GM12865 (cell line): Measurements from ENCODE around the gene RREB1.

Experiments
- DNase-seq: peaks from one replicate; pipeline ENCODE4 v3.0.0; 2010; ENCODE audit warnings: low read depth
- H3K4me3 ChIP-seq: 2 replicates; pipeline ENCODE4 v1.5.1; 2011; ENCODE audit warnings: mild to moderate bottlenecking, low read depth, low read length, control low read depth
- TF ChIP-seq, protein P1 (sequence below): IDR thresholded peaks from 2 replicates; pipeline ENCODE4 v1.5.1; 2011; ENCODE audit warnings: low read length, control low read depth, low read depth, inconsistent platforms; ENCODE audit not compliant: insufficient read depth; ENCODE audit errors: missing control alignments

The RREB1 gene

DNA sequence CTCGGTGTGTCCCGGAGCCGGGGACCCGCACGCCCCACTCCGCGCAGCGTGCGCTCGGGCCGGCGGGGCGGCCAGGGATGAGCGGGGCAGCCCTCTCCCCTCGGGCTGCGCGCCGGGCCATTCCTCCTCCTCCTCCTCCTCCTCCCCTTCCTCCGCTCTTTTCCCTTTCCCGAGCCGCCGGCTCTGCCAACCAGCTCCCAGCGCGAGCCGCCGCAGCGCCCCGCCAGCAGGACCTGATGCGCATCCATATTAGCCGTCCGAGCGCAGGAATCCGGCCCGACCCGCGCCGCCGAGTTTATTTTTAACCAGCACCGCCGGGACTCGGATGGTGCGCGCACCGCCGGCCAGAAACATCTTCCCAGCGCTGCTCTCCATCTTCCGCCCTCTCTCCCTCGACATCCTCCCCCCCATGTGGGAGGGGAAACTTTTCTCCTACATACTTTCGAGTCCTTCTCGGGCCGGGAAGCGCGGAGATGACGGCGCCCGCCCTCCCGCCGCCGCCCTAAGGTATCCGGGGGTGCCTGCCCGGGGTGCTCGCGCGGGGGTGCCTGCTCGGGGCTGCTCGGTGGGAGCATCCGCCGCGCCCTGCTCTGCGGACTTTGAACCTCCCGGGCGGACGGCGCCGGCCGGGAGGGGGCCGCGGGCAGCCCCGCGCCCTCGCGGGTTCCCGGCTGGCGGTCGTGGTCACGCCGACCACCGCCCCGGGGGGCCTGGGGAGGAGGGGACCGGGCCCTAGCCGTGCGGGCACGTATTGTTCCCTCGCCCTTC is 619 bp downstream of the RREB1 start:
- DNase-seq: peak; percentile 37

DNA sequence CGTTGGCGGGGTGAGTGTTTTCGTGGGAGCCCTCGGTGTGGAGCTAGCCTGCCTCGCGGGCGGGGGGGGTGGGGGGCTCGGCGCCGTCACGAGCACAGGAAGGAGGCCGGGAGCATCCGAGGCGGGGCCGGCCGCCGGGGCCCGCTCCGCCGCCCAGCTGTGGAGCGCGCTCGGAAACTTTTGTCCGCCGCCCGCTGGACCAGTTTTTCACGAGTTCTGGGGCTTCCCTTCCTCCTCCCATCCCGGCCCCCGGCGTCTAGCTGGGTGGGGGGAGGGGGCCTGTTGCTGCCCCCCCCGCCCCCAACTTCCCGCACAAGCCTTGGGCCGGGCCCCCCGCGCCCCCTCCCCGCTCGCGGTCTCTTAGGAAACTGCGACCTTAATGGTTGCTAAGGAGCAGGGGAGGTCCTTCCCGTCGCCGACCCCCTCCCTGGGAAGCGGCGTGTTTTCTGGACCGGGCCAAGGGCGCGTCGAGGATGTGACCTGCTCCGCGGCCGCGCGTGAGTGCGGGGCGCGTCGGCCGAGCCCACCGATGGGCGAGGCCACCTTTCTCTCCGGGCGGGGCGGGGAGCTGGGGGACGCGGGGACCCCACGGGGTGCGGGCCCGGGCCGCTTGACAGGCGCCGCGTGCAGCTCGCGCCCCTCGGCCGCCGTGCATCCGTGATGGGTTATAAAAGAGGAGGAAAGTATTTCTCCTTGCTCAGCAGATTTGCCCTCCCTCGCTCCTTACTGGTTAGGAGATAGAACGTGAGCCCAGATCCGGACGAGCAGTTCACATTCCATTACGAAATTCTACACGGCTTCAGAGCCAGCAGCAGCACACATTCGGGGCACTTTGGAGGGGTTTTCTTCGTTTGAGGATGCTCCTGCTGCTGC is 1.4 kb downstream of the RREB1 start:
- peak overlapping the region; percentile 99 for H3K4me3 ChIP-seq
- TF ChIP-seq, protein P1, sequence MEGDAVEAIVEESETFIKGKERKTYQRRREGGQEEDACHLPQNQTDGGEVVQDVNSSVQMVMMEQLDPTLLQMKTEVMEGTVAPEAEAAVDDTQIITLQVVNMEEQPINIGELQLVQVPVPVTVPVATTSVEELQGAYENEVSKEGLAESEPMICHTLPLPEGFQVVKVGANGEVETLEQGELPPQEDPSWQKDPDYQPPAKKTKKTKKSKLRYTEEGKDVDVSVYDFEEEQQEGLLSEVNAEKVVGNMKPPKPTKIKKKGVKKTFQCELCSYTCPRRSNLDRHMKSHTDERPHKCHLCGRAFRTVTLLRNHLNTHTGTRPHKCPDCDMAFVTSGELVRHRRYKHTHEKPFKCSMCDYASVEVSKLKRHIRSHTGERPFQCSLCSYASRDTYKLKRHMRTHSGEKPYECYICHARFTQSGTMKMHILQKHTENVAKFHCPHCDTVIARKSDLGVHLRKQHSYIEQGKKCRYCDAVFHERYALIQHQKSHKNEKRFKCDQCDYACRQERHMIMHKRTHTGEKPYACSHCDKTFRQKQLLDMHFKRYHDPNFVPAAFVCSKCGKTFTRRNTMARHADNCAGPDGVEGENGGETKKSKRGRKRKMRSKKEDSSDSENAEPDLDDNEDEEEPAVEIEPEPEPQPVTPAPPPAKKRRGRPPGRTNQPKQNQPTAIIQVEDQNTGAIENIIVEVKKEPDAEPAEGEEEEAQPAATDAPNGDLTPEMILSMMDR: no peak
- peak; percentile 57 for DNase-seq

More for the DNA sequence above, 619 bp downstream of the RREB1 start:
- H3K4me3 ChIP-seq: peak overlapping the region; percentile 99
- TF ChIP-seq, protein P1: no peak

DNA sequence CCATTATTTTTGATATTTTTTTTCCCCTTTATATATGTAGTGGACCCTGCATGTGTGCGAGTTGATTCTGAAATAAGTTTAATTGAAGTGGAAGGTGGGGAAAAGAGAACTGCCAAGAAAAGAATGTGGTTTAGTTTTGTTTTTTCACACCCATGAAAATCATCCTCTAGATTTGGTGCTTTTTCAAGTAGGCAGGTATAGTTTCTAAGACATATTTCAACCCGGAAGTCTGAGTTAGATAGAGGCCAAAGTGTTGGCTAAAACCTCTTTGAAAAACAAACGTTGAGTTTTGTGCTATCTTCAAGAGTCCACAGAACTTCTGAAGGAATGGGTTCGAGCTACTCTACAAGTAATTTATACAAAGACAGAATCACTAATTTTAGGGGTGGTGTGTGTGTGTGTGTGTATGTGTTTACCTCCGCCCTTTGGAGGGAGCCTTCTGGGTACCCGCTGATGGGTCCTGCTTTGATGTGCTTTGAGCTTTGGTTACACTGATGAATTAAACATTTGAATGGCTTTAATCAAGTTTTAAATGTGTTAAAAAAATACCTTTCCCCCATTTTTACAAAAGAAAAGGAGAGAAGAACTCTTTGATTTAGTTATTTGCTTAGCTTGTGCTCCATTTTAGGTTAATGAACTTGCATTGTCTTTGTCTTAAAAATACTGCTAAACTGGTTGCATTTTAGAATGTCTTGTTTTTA is 2.5 kb downstream of the RREB1 start:
- TF ChIP-seq, protein P1: no peak
- peak overlapping the region; percentile 99 for H3K4me3 ChIP-seq
- peak; percentile 46 for DNase-seq

DNA sequence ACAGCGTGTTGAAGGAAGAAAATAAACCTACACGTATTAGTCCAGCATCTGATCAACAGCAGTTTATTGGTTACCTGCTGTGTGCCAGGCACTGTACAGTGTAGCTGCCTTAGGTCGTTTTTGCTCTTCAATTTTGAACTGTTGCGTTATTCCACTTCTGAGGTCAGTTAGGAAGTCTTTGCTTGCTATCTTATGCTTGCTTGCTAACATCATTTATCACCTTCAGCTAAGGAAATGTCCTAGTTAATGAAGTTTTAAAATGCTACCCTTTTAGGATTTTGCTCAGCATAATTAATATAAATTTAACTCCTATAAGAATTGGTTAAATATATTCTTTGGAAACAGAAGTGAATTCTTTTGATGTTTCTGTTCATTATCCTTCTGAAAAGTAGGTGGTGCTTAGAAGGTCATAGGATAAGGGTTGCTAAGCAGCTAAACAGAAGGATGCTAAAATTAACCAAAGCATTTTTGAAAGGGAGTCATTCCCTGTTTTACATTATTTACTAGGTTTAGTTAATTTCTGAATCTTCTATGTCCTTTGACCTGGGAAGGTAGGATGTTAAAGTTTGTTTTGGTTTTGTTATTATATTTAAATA is 3.4 kb downstream of the RREB1 start:
- DNase-seq: no peak
- H3K4me3 ChIP-seq: peak overlapping the region; percentile 99

DNA sequence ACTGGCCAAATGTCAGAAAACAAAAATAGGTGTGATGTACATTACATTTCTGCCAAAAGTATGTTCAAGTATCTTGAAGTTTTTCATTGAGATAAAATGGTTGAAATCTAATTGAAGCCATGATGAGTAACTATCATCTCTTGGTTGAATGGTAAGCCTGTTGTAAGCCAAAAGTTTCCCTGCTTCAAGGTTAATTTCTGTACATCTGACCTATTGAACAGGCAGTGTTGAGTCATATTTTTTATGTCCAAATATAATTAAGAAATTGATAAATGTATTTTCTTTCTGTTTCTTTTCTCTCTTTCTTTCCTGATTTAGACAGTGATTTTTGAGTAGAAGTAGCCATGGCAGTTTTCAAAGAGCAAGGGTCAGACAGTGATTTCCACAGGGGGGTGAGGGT is 4.4 kb downstream of the RREB1 start:
- TF ChIP-seq, protein P1: no peak
- H3K4me3 ChIP-seq: peak overlapping the region; percentile 15
- no peak for DNase-seq

More for the DNA sequence above, 3.4 kb downstream of the RREB1 start:
- TF ChIP-seq, protein P1: no peak

DNA sequence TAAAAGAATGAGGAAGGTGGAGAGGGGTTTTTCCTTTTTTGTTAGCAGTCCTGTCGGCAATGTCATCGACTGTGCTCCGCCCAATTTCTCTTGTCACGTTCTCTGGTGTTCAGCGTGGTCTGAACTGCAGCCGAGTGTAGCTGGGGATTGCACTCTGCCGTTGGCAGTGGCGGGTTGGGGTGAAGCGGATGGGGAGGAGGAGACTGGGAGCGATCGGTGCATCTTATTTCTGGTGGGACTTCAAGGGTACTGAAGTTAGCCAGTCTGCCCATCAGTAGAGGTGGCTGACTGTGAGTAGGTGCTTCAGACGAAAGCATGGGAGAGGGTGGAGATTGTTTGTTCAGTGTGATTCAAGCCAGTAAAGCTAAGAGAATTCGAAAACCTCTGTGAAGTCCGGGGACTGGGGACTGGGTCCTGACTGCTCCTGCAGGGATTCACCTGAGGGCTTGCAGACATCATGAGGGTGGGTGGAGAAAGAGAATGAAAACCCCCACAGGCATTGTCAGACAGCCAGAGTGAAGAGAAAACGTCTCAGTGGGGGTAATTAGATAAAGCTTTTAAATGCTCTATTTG is 5.1 kb downstream of the RREB1 start:
- DNase-seq: peak; percentile 64
- peak overlapping the region; percentile 15 for H3K4me3 ChIP-seq
- TF ChIP-seq, protein P1: no peak
